VCaP (cell line): ENCODE data around the gene MRPL55.

Source experiments
- H3K27ac ChIP-seq: fragments of 450-650 bp; 2 replicates; pipeline ENCODE4 v1.5.1; 2017
- TF ChIP-seq, protein P1 (sequence below): fragments of 450-650 bp; conservative IDR thresholded peaks from 2 replicates; pipeline ENCODE4 v1.5.1; 2017; ENCODE audit warnings: mild to moderate bottlenecking, moderate library complexity

Gene MRPL55

DNA sequence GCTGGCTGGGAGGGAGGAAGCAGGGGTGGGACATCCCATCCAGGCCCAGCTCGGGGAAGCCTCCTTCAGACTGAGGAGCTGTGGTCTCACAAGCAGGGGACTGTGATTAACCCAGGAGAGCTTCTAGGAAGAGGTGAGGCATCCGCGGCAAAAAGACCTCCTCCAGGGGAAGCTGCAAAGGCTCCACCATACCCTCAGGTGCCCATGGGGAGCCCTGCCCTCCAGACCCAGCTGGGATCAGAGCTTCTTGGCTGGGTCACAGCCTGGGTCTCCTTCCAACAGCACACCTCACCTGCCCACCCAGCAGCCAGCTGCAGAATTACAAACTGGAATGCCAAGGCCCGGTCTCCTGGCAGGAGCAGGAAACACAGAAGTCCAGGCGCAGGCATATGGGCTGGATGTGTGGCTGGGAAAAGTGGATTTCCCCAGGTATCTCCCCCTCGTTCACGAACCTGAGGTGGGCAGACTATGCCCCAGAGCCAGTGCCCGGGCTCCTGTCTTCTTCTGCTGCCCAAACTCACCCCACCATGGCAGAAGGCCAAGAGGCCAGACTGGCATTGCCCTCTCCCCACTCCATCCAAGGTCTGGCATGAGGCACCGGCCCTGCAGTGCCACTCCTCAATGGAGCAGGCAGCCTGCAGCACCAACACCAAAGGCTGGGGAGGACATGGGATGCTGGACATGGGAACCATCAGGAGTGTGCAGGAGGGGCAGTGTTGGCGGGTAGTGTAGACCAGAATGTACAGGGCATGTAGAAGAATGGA lies 42.0 kb downstream of the MRPL55 start:
- no peak overlapping the region for H3K27ac ChIP-seq
- TF ChIP-seq, protein P1, sequence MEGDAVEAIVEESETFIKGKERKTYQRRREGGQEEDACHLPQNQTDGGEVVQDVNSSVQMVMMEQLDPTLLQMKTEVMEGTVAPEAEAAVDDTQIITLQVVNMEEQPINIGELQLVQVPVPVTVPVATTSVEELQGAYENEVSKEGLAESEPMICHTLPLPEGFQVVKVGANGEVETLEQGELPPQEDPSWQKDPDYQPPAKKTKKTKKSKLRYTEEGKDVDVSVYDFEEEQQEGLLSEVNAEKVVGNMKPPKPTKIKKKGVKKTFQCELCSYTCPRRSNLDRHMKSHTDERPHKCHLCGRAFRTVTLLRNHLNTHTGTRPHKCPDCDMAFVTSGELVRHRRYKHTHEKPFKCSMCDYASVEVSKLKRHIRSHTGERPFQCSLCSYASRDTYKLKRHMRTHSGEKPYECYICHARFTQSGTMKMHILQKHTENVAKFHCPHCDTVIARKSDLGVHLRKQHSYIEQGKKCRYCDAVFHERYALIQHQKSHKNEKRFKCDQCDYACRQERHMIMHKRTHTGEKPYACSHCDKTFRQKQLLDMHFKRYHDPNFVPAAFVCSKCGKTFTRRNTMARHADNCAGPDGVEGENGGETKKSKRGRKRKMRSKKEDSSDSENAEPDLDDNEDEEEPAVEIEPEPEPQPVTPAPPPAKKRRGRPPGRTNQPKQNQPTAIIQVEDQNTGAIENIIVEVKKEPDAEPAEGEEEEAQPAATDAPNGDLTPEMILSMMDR = no peak

DNA sequence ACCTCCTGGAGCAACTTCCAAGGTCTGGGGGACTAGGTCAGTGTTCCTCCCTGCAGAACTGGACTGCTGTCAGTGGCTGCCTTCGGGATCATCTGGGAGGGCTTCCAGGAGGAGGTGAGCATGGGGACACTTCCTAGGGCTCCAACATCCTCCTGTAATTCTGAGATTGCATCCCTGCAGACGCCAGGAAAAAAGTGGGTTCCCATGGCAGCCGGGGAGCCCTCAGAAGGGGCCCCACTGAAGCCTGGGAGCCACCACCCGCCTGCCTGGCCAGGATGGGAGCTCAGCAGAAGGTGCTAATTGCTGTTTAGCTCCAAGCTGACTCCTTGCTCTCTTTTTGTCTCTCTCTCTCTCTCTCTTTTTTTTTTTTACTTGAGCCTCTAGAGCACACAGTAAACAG lies 42.7 kb downstream of the MRPL55 start:
- TF ChIP-seq, protein P1 = no peak

GRCh38 chr1:228065543-228066347 lies 43.4 kb downstream of the MRPL55 start:
- TF ChIP-seq, protein P1 = no peak
- no peak overlapping the region for H3K27ac ChIP-seq

More for the DNA sequence above, 42.7 kb downstream of the MRPL55 start:
- no peak overlapping the region for H3K27ac ChIP-seq

- TF ChIP-seq, protein P1 = no peak
- H3K27ac ChIP-seq = no peak overlapping the region
Measured at GRCh38 chr1:228064741-228065542, 44.2 kb downstream of the MRPL55 start.

GRCh38 chr1:228064296-228064695 lies 44.8 kb downstream of the MRPL55 start:
- TF ChIP-seq, protein P1 = no peak
- no peak overlapping the region for H3K27ac ChIP-seq

DNA sequence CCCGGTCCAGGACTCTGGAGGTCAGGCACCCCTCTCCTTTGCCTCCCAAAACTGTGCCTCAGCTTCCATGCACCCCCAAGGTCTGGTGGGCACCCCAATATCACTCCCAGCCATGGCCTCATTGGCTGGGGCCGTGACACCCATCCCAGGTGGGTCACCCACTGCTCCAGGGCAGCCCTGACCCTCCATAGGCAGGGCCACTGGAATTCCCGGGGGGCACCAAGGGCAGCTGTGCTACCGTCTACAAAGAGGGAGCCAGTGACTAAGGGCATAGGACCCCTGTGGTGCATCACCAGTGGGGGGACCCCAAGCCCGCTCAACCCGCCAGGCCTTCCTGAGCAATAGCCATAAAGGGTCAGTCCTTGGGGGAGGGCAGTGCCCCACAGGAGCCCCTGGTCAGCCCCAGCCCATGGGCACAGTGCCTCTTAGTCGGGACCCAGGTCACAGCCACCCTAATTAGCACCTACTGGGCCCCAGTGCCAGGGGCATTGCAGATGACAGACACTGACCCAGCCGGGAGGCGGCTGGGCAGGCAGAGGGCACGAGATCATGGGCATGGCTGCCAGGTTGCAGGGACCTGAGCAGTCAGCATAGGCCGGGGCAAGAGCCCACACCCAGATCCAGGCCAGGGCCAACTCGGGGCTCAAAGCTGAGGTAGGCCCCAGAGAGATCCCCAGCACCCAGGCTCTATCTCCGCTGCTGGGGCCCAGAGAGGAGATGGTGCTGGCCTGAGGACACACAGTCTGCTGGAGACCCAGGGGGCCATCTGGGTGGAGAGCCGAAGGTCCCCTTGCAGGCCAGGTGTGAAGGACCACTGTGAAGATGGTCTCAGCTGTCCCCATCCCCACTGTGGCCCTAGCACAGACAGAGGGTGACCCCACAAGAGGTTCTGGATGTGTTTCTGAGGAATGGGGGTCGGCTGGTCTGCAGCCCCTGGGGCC lies 45.6 kb downstream of the MRPL55 start:
- no peak overlapping the region for H3K27ac ChIP-seq
- TF ChIP-seq, protein P1 = no peak
